ENCODE results near the gene ARHGAP42. TPM values are rescaled to one million over a fixed set of nuclear protein-coding genes. Genes with fewer than 3 reads are reported as not detected.

The ARHGAP42 gene
- total and polyA plus RNA-seq, 2 experiments from 2014 or later, result 64.8 to 135 TPM

GRCh38 chr11:100905684-100906083, 218.6 kb downstream of the ARHGAP42 start:
- H3K9me3 ChIP-seq (ENCODE audit: low read depth), result no peaks in the 10 kb centered on the region
- TF ChIP-seq, protein P1, sequence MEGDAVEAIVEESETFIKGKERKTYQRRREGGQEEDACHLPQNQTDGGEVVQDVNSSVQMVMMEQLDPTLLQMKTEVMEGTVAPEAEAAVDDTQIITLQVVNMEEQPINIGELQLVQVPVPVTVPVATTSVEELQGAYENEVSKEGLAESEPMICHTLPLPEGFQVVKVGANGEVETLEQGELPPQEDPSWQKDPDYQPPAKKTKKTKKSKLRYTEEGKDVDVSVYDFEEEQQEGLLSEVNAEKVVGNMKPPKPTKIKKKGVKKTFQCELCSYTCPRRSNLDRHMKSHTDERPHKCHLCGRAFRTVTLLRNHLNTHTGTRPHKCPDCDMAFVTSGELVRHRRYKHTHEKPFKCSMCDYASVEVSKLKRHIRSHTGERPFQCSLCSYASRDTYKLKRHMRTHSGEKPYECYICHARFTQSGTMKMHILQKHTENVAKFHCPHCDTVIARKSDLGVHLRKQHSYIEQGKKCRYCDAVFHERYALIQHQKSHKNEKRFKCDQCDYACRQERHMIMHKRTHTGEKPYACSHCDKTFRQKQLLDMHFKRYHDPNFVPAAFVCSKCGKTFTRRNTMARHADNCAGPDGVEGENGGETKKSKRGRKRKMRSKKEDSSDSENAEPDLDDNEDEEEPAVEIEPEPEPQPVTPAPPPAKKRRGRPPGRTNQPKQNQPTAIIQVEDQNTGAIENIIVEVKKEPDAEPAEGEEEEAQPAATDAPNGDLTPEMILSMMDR (IDR thresholded peaks at IDR 0.05; ENCODE audit: low read depth, low read length), result no peak
- H3K4me3 ChIP-seq, result no peak overlapping the region
- peak overlapping the region; percentile 10 for H3K27ac ChIP-seq
- DNase-seq (ENCODE audit: low read depth in 1 of 2, low spot score in 1 of 2), result no peak
- H3K4me1 ChIP-seq (ENCODE audit: low read depth), result no peaks in the 10 kb centered on the region
- H3K36me3 ChIP-seq, result no peaks in the 10 kb centered on the region
- no peaks in the 10 kb centered on the region for H3K27me3 ChIP-seq

GRCh38 chr11:100908746-100909145, 221.7 kb downstream of the ARHGAP42 start:
- DNase-seq (ENCODE audit: low read depth in 1 of 2, low spot score in 1 of 2), result peak in 1 of 2 donors; percentile 51
- H3K9me3 ChIP-seq (ENCODE audit: low read depth), result no peaks in the 10 kb centered on the region

GRCh38 chr11:100910808-100911207, 223.7 kb downstream of the ARHGAP42 start:
- no peak for DNase-seq (ENCODE audit: low read depth in 1 of 2, low spot score in 1 of 2)
- Histone ChIP-seq H3K36me3 (peaks cover 5% of the 10 kb centered on the region), H3K9me3 (ENCODE audit: low read depth) (no peaks in the 10 kb centered on the region), H3K27me3 (no peaks in the 10 kb centered on the region), H3K27ac (no peak overlapping the region), H3K4me1 (ENCODE audit: low read depth) (peaks cover 7% of the 10 kb centered on the region), H3K4me3 (no peak overlapping the region)
- TF ChIP-seq, protein P1 (IDR thresholded peaks at IDR 0.05; ENCODE audit: low read depth, low read length), result no peak

More at GRCh38 chr11:100908746-100909145, 221.7 kb downstream of the ARHGAP42 start:
- no peak overlapping the region for H3K4me3 ChIP-seq
- no peaks in the 10 kb centered on the region for H3K4me1 ChIP-seq (ENCODE audit: low read depth)
- no peaks in the 10 kb centered on the region for H3K36me3 ChIP-seq
- H3K27ac ChIP-seq, result no peak overlapping the region
- no peaks in the 10 kb centered on the region for H3K27me3 ChIP-seq
- TF ChIP-seq, protein P1 (IDR thresholded peaks at IDR 0.05; ENCODE audit: low read depth, low read length), result no peak

GRCh38 chr11:100914415-100915110, 227.5 kb downstream of the ARHGAP42 start:
- Histone ChIP-seq H3K27ac (peak overlapping the region; percentile 49), H3K9me3 (ENCODE audit: low read depth) (no peaks in the 10 kb centered on the region), H3K27me3 (no peaks in the 10 kb centered on the region), H3K4me1 (ENCODE audit: low read depth) (peaks cover 17% of the 10 kb centered on the region), H3K4me3 (no peak overlapping the region), H3K36me3 (peaks cover 5% of the 10 kb centered on the region)
- TF ChIP-seq, protein P1 (IDR thresholded peaks at IDR 0.05; ENCODE audit: low read depth, low read length), result no peak
- no peak for DNase-seq (ENCODE audit: low read depth in 1 of 2, low spot score in 1 of 2)

DNA sequence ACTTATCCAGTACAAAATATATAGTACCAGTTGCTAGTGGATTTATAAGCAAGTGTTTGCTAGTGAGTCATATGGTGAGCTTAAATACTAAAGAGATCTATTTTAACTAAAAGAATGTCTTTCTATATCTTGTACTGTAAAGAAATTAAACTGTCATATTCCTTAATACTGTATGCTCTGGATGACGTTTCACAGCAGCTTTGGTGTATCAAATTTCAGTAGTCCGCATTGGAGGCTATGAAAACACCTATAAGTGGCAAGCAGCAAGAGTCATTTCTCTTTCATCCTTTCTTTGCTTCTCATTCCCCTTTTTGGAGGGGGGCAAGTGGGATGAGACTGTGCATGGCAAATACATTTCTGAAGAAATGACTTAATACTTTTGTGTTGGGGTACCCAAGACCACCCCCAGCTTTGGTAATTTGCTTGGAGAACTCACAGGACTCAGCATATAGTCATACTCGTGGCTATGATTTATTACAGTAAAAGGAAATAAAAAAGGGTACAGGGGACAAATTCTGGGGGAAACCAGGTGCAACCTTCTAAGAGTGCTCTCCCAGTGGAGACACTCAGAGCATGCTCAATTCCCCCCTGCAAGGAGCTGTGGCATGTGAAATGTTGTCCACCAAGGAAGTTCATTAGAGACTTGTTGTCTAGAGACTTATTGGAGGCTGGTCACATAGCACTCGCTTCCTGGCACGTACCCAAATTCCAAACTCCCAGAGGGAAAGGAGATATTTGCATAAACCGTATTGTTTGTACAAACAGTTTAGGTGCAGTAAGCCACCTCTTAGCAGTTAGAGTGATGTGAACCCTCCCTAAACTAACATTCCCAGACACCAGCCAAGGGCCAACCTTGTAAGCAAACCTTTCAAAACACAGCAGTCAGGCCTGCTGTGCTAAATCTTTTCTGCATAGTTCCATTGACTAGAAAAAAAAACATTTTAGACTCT, 231.7 kb downstream of the ARHGAP42 start:
- H3K27me3 ChIP-seq, result no peaks in the 10 kb centered on the region
- H3K4me3 ChIP-seq, result no peak overlapping the region
- peaks cover 17% of the 10 kb centered on the region for H3K4me1 ChIP-seq (ENCODE audit: low read depth)
- TF ChIP-seq, protein P1 (IDR thresholded peaks at IDR 0.05; ENCODE audit: low read depth, low read length), result no peak
- H3K36me3 ChIP-seq, result peaks cover 13% of the 10 kb centered on the region
- H3K9me3 ChIP-seq (ENCODE audit: low read depth), result no peaks in the 10 kb centered on the region
- DNase-seq (ENCODE audit: low read depth in 1 of 2, low spot score in 1 of 2), result peak in 1 of 2 donors; percentile 35
- H3K27ac ChIP-seq, result peak overlapping the region; percentile 42
